Mucosa of rectum (tissue), 2 donors: ENCODE measurements around the gene BEST4.
A peak's percentile ranks its signal among the peaks of the same experiment; 100 is the strongest.
"Not testable (repeated sequence)": the region's sequence is repeated elsewhere in the genome, so short reads cannot be mapped to it uniquely, and the experiment has no call there.

ENCODE experiments used
- H3K27ac ChIP-seq, 2 donors: one replicate each; pipeline ENCODE4 v1.7.0; 2013; ENCODE audit warnings: inconsistent platforms in 2 of 2, low read depth in 2 of 2, low read length in 2 of 2
- H3K27me3 ChIP-seq, 2 donors: one replicate each; pipeline ENCODE4 v1.7.0; 2013; ENCODE audit warnings: low read length in 2 of 2; ENCODE audit not compliant: control insufficient read depth in 2 of 2, insufficient read depth in 2 of 2
- H3K36me3 ChIP-seq, 2 donors: one replicate each; pipeline ENCODE4 v1.7.0; 2013; ENCODE audit warnings: low read length in 2 of 2; ENCODE audit not compliant: control insufficient read depth in 2 of 2, insufficient read depth in 2 of 2
- H3K4me1 ChIP-seq, 2 donors: one replicate each; pipeline ENCODE4 v1.7.0; 2013; ENCODE audit warnings: low read length in 2 of 2, mild to moderate bottlenecking in 1 of 2; ENCODE audit not compliant: control insufficient read depth in 2 of 2, insufficient read depth in 2 of 2
- H3K4me3 ChIP-seq, 2 donors: one replicate each; pipeline ENCODE4 v1.7.0; 2013; ENCODE audit warnings: low read length in 2 of 2
- H3K9ac ChIP-seq, 2 donors: one replicate each; pipeline ENCODE4 v1.7.0; 2013; ENCODE audit warnings: low read length in 2 of 2, low read depth in 1 of 2, mild to moderate bottlenecking in 1 of 2
- H3K9me3 ChIP-seq, 2 donors: one replicate each; pipeline ENCODE4 v1.7.0; 2013; ENCODE audit warnings: low read length in 2 of 2; ENCODE audit not compliant: control insufficient read depth in 2 of 2
- donor health status: healthy.
- donor health status: Normal muscosa, but diverticular disease.

Gene BEST4

DNA sequence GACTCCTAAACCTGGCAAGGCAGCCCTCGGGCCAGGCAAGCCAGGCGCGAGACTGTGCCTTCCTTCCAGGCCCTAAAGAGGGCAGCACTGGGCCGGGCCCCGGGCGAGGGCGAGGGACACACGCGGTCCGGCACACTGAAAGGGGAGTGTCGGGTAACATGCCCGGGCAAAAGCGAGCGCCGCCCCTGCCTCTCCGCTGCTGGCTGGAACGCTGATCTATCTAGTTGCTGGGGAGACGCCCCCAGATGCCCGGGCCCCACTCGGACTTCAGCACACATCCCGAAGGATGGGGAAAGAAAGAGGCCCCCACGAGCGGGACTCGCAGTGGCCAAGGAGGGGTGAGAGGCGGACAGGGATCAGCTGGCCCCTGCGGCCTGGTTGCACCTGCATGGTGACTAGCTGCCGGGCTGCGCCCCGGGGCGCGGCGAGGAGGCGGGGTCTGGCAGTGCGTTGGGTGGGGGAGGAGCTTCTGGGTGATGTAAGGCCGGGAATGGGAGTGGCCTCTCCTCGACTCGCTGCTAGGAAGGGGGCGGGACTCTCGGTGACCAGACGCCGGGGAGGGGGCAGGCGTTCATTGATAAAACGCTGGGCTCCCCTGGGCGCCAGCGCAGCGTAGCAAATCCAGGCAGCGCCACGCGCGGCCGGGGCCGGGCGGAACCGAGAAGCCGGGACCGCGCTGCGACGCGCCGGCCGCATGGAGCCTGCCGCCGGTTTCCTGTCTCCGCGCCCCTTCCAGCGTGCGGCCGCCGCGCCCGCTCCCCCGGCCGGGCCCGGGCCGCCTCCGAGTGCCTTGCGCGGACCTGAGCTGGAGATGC, 12.0 kb upstream of the BEST4 start, which contains the start of gene PLK3:
TSS of gene PLK3 (plus strand) at position 608 of the 815 bp plus-strand sequence. CDS start at position 695, 87 bp downstream.
- Histone ChIP-seq H3K9me3 (no peaks in the 10 kb centered on the region), H3K27me3 (no peaks in the 10 kb centered on the region), H3K9ac (peak within 1 kb of the TSS; percentile 86 to 93), H3K4me3 (peak within 1 kb of the TSS; percentile 75 to 87), H3K27ac (peak within 1 kb of the TSS; percentile 96), H3K36me3 (peaks cover 10 to 11% of the 10 kb centered on the region in 2 donors), H3K4me1 (peaks cover 12 to 16% of the 10 kb centered on the region in 2 donors)

DNA sequence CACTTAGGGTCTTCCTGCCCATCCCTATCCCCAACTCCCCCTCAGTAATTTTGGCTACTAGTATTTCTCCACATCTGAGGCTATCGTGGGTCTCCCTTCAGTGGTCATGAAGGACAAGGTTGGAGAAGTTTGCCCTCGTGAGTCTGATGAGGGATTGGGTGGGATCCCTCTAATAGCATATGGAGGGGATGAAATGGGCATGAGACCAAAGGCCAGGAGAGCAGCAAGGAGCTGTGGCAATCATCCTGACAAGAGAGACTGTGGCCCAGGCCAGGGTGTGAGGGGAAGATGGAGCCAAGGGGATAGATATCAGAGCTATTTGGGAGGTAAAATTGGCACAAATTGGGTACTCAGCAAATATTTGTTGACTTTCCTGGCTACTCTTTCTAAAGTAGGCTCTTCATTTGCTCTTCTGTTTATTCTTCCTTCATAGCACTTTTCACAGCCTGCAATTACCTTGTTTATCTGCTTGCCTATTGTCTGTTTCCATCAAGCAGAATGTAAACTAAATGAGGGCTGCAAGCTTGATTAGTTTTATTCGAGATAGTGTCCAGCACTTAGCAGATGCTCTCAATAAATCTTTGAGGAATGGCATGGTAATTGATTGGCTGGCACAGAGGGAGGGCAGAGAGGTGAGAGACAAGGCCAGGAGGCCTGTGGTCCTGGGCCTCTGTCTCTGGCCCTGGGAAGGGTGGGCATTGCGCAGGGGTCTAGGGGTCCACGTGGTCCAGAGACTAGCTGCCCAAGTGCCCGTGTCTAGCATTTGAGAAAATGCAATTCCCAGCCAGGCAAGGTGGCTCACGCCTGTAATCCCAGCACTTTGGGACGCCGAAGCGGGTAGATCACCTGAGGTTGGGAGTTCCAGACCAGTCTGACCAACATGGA, 10.8 kb upstream of the BEST4 start:
- Histone ChIP-seq H3K36me3 (peaks cover 2 to 6% of the 10 kb centered on the region in 2 donors), H3K9ac (peak overlapping the region; percentile 32 to 93), H3K27ac (no peak overlapping the region), H3K27me3 (no peaks in the 10 kb centered on the region), H3K4me3 (no peak overlapping the region), H3K9me3 (no peaks in the 10 kb centered on the region), H3K4me1 (peaks cover 12 to 16% of the 10 kb centered on the region in 2 donors)

DNA sequence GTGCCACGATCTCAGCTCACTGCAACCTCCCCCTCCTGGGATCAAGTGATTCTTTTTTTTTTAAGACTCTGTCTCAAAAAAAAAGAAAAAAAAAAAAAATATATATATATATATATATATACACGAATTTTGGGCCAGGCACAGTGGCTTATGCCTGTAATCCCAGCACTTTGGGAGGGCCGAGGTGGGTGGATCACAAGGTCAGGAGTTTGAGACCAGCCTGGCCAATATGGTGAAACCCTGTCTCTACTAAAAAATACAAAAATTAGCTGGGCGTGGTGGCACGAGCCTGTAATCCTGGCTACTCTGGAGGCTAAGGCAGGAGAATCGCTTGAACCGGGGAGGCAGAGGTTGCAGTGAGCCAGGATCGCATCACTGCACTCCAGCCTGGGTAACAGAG, 9.9 kb upstream of the BEST4 start:
- not testable (repeated sequence) for H3K27ac ChIP-seq, H3K4me3 ChIP-seq, H3K9me3 ChIP-seq, H3K36me3 ChIP-seq, H3K27me3 ChIP-seq, H3K9ac ChIP-seq
- peaks cover 12 to 16% of the 10 kb centered on the region in 2 donors for H3K4me1 ChIP-seq

- Histone ChIP-seq H3K36me3 (no peaks in the 10 kb centered on the region), H3K9me3 (no peaks in the 10 kb centered on the region), H3K9ac (no peak overlapping the region), H3K27me3 (no peaks in the 10 kb centered on the region), H3K4me1 (peaks cover 0 to 7% of the 10 kb centered on the region in 2 donors), H3K27ac (no peak overlapping the region), H3K4me3 (no peak overlapping the region)
These were observed 4.9 kb upstream of the BEST4 start for GRCh38 chr1:44792736-44793502.

DNA sequence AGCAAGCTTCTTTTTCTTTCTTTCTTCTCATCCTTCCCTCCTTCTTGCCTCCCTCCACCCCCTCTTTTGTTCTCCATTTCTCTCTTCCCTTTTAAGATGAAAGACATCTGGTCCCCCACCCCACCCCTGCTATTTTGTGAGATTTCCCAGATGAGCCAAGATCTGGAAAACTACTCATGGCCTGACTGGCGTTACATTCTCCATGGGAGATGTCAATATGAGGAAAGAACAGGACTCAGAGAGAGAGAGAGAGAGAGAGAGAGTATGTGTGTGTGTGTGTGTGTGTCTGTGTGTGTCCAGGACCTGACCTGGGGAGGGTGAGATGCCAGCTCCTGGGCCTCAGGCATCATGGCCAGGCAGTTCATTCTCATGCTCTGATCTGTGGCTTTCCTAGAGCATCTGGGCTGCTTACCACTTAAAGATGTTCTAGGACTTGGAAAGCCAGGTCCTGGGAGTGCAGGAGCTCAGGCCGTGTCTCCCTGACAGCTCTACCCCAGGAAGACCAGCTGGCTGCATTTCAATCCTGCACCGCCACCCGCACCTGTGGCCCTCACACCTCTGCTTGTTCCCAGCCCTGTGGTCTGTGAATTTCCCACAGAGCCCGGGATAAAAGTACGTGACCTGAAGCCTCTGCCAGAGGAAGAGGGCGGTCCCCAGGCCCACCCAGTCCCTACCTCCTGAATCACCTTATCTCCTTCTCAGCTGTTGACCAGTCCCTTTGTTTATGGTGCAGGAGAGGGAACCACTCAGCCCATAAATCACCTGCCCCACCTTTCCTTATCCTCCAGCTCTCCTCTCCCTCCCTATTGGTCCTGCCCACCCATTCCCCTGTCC, 3.2 kb upstream of the BEST4 start:
- H3K9me3 ChIP-seq, result no peaks in the 10 kb centered on the region
- H3K27me3 ChIP-seq, result no peaks in the 10 kb centered on the region
- no peaks in the 10 kb centered on the region for H3K36me3 ChIP-seq
- peak overlapping the region in 1 of 2 donors; percentile 20 for H3K27ac ChIP-seq
- peaks cover 6 to 12% of the 10 kb centered on the region in 2 donors for H3K4me1 ChIP-seq
- no peak overlapping the region for H3K4me3 ChIP-seq
- H3K9ac ChIP-seq, result no peak overlapping the region

GRCh38 chr1:44787506-44787905, 464 bp downstream of the BEST4 start:
- peaks cover 21 to 25% of the 10 kb centered on the region in 2 donors for H3K4me1 ChIP-seq
- no peaks in the 10 kb centered on the region for H3K27me3 ChIP-seq
- no peak overlapping the region for H3K4me3 ChIP-seq
- no peaks in the 10 kb centered on the region for H3K9me3 ChIP-seq
- no peak overlapping the region for H3K27ac ChIP-seq
- H3K36me3 ChIP-seq, result no peaks in the 10 kb centered on the region
- no peak overlapping the region for H3K9ac ChIP-seq

- Histone ChIP-seq H3K4me1 (peaks cover 21 to 25% of the 10 kb centered on the region in 2 donors), H3K36me3 (no peaks in the 10 kb centered on the region), H3K27me3 (no peaks in the 10 kb centered on the region), H3K9me3 (no peaks in the 10 kb centered on the region), H3K4me3 (peak overlapping the region in 1 of 2 donors; percentile 70), H3K9ac (peak overlapping the region; percentile 35 to 65), H3K27ac (no peak overlapping the region)
These were observed 1.0 kb downstream of the BEST4 start for GRCh38 chr1:44786841-44787426.

GRCh38 chr1:44786138-44786840, 1.7 kb downstream of the BEST4 start:
- Histone ChIP-seq H3K4me1 (peaks cover 21% of the 10 kb centered on the region in 2 donors), H3K4me3 (peak overlapping the region; percentile 56 to 70), H3K36me3 (peaks cover under 1 to 2% of the 10 kb centered on the region in 2 donors), H3K9ac (peak overlapping the region; percentile 35 to 65), H3K27me3 (no peaks in the 10 kb centered on the region), H3K27ac (peak overlapping the region in 1 of 2 donors; percentile 61), H3K9me3 (no peaks in the 10 kb centered on the region)
